Measurements from ENCODE around the gene PTOV1. TPM values are rescaled to one million over a fixed set of nuclear protein-coding genes. Genes with fewer than 3 reads are reported as not detected.
A peak's percentile ranks its signal among the peaks of the same experiment; 100 is the strongest.

Gene PTOV1
- polyA plus RNA-seq, 1 experiment = 67.6 TPM

DNA sequence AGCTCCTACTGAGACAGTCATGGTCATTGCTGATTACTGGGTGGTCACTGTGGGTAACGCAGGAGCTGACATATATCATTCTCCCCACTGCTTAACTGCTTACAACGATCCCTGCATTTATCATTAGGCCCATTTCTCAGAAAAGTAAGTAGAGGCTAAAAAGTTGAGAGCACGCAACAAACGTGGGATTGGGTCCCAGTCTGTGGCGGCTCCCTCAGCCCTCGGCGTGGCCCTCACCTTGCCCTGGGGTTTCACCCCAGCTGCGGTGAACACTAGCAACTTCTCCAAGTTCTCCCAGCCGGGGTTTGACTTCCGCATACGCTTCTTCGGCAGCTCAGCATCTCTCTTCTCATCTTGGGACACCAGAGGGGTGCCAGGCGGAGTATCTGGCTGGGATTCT is 13.9 kb downstream of the PTOV1 start:
- POLR2A ChIA-PET = interaction anchor here (0.6 to 0.7 kb wide), 4 partner anchors 12 to 224 kb away, joined by 3 to 7 read pairs (median 4); partner anchors contain the start of genes AKT1S1 and MED25
- Histone ChIP-seq H3K27me3 (ENCODE audit: control insufficient read depth, insufficient read depth, low read length) (no peaks in the 10 kb centered on the region), H3K36me3 (ENCODE audit: control insufficient read depth, insufficient read depth, low read length) (peaks cover 25% of the 10 kb centered on the region), H3K4me3 (ENCODE audit: low read depth, low read length) (no peak overlapping the region)
- CTCF ChIA-PET = no interaction called here
- DNase-seq (ENCODE audit: low read depth) = no peak
- TF ChIP-seq, protein P1, sequence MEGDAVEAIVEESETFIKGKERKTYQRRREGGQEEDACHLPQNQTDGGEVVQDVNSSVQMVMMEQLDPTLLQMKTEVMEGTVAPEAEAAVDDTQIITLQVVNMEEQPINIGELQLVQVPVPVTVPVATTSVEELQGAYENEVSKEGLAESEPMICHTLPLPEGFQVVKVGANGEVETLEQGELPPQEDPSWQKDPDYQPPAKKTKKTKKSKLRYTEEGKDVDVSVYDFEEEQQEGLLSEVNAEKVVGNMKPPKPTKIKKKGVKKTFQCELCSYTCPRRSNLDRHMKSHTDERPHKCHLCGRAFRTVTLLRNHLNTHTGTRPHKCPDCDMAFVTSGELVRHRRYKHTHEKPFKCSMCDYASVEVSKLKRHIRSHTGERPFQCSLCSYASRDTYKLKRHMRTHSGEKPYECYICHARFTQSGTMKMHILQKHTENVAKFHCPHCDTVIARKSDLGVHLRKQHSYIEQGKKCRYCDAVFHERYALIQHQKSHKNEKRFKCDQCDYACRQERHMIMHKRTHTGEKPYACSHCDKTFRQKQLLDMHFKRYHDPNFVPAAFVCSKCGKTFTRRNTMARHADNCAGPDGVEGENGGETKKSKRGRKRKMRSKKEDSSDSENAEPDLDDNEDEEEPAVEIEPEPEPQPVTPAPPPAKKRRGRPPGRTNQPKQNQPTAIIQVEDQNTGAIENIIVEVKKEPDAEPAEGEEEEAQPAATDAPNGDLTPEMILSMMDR (IDR thresholded peaks at IDR 0.05; ENCODE audit: insufficient read depth, low read depth, low read length) = no peak

DNA sequence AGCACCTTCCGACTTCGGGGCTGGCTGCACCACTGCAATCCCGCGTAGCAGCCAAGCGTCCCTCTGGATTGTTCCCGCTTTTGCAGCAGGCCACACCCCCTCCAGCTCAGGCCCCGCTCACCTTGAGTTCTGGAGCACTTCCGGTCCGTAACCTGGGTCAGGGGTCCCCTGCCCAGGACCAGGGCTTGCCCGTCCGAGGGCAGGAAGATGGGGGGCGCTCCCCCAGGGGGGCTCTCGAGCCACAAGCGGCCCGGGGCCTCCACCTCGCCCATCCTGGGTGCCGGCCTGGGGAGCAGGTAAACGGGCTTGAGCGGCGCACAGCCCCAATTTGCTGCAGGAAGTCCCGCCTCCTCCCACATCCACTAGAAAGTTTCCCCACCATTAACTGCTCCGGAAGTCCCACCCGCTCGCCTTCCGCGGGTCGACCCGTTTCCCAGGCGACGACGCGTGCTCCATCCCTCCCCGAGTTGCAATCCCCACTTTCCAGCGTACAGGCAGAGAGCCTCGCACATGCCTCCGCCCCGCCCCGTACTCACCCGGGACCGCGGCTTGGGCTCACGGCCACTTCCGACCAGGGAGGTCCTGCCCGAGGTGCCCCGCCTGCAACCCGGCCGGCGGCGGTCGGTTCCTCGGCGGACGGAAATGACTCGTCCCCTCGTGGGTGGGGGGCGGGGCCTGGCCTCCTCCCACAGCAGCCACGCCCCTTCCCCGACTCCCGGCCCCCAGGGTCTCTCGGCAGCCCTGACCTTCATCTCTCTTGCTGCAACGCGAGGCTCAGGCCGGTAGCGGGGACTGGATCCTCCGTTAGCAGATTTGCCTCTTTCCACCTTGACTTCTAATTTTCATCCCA is 16.2 kb downstream of the PTOV1 start, which contains the start of gene PNKP:
TSS of gene PNKP (minus strand) at position 644 of the 850 bp plus-strand sequence. CDS start at position 272, 372 bp downstream.
- POLR2A ChIA-PET = interaction anchor here (0.5 kb wide), 1 partner anchor 63 kb away, joined by 3 read pairs; no protein-coding TSS in a partner anchor
- peak; percentile 60 for DNase-seq (ENCODE audit: low read depth)
- TF ChIP-seq, protein P1 (IDR thresholded peaks at IDR 0.05; ENCODE audit: insufficient read depth, low read depth, low read length) = no peak
- peak within 1 kb of the TSS; percentile 90 for H3K4me3 ChIP-seq (ENCODE audit: low read depth, low read length)
- H3K36me3 ChIP-seq (ENCODE audit: control insufficient read depth, insufficient read depth, low read length) = peaks cover 18% of the 10 kb centered on the region
- CTCF ChIA-PET = interaction anchor here (0.6 to 1.0 kb wide), 3 partner anchors 10 to 149 kb away, joined by 3 to 4 read pairs (median 3); partner anchors contain the start of genes AKT1S1 and TBC1D17
- no peaks in the 10 kb centered on the region for H3K27me3 ChIP-seq (ENCODE audit: control insufficient read depth, insufficient read depth, low read length)

DNA sequence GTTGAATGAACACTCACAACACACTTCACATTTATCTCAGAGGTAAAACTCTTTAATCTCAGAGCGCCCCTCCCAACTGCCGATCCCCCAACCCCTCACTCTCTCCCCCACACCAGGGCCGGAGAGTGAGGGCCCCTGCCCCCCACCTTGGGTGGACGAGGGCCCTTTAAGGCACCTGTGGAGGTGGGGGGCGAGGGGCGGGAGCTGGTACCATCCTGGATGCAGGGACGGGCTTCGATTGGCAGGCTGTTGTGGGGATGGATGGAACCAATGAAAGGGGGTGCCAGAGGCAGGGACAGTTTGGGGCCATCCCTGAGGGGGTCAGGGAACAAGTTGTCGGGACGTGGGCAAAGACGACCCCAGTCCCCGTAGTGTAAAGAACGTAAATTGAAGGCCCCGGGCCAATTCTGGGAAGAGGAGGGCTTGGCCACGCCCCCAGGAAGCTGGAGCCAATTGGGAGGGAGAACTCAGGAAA is 18.1 kb downstream of the PTOV1 start:
- TF ChIP-seq, protein P1 (IDR thresholded peaks at IDR 0.05; ENCODE audit: insufficient read depth, low read depth, low read length) = no peak
- Histone ChIP-seq H3K36me3 (ENCODE audit: control insufficient read depth, insufficient read depth, low read length) (peaks cover 9% of the 10 kb centered on the region), H3K27me3 (ENCODE audit: control insufficient read depth, insufficient read depth, low read length) (no peaks in the 10 kb centered on the region), H3K4me3 (ENCODE audit: low read depth, low read length) (peak overlapping the region; percentile 39)
- no peak for DNase-seq (ENCODE audit: low read depth)
- ChIA-PET CTCF (no interaction called here), POLR2A (interaction anchor here (0.5 to 1.0 kb wide), 3 partner anchors 19 to 104 kb away, joined by 3 to 4 read pairs (median 3); no protein-coding TSS in a partner anchor)

DNA sequence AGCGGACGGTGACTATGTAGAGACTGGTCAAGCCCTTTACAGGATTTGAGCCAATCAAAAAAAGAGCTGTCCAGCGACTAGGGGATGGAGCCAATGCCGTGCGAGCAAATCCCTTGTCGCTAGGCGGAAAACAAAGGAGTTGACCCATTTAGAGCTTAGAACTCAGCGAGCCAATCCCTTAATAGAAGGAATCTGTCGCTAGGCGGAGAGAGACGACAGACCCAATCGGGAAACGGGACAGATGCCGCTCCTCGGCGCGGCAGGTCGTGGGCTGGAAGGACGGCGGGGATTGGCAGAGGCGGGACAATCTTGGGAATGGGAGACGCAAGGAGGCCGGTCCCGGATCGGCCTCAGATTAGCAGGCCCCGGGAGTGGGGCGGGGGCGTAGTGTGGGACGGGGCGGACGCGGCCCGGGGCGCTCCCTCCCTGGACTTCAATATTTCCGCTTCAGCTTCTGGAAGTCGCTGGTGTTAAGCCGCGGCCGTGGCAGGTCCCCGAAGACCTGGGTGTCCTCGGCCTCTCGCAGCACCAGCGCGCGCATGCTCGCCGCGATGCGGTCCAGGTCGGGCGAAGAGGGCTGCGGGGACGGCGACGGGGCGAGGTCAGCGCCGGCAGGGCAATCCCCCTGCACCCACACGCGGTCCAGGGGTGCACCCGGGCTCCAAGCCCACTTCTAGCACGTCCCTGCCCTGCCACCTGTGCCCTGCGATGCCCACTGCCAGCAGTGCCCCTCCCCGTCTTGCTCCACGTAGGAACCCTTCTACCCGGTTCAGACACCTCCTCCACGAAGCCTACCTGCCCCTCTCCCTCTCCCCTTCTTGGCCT is 18.7 kb downstream of the PTOV1 start:
- peak overlapping the region; percentile 45 for H3K4me3 ChIP-seq (ENCODE audit: low read depth, low read length)
- TF ChIP-seq, protein P1 (IDR thresholded peaks at IDR 0.05; ENCODE audit: insufficient read depth, low read depth, low read length) = no peak
- no peaks in the 10 kb centered on the region for H3K27me3 ChIP-seq (ENCODE audit: control insufficient read depth, insufficient read depth, low read length)
- H3K36me3 ChIP-seq (ENCODE audit: control insufficient read depth, insufficient read depth, low read length) = peaks cover 5% of the 10 kb centered on the region
- DNase-seq (ENCODE audit: low read depth) = peak; percentile 100
- ChIA-PET CTCF (no interaction called here), POLR2A (interaction anchor here (0.5 to 1.0 kb wide), 4 partner anchors 19 to 194 kb away, joined by 3 to 10 read pairs (median 4); no protein-coding TSS in a partner anchor)
